Neural progenitor cell (in vitro differentiated cells): ENCODE measurements around the gene MEIS2.

ENCODE experiments used
- CTCF ChIP-seq: fragments of 200-600 bp; sonication (generic); IDR thresholded peaks from 2 replicates; pipeline ENCODE4 v1.5.1; 2017; ENCODE audit warnings: antibody characterized with exemption, mild to moderate bottlenecking
- EZH2 ChIP-seq: fragments of 200-600 bp; sonication (generic); IDR thresholded peaks from 2 replicates; pipeline ENCODE4 v1.6.1; 2017; ENCODE audit warnings: antibody characterized with exemption, mild to moderate bottlenecking, moderate library complexity

- TF ChIP-seq CTCF (no peak), EZH2 (no peak)
Observed at GRCh38 chr15:37002041-37002672, 98.2 kb downstream of the MEIS2 start.
